ENCODE data around the gene KLHL30. TPM values are rescaled to one million over a fixed set of nuclear protein-coding genes. Genes with fewer than 3 reads are reported as not detected.

KLHL30 gene
- total RNA-seq, 4 donors from 2014 or later, result 0.09 to 0.38 (median 0.18) TPM; not detected in 1

- H3K27ac ChIP-seq, result no peak overlapping the region
Observed at GRCh38 chr2:238163481-238164198, 25.2 kb downstream of the KLHL30 start.

GRCh38 chr2:238164906-238165287 is 26.4 kb downstream of the KLHL30 start:
- WGBS, 2 donors, result 89% methylated on average over 8 of the region's 8 CpGs
- Histone ChIP-seq H3K4me3 (no peak overlapping the region), H3K27me3 (peaks cover 0 to 51% (median 7%) of the 10 kb centered on the region in 4 donors), H3K36me3 (peaks cover 0 to 36% (median 11%) of the 10 kb centered on the region in 3 donors), H3K9me3 (no peaks in the 10 kb centered on the region), H3K27ac (no peak overlapping the region), H3K4me1 (peaks cover 9 to 30% (median 16%) of the 10 kb centered on the region in 3 donors)
- TF ChIP-seq, protein P1, sequence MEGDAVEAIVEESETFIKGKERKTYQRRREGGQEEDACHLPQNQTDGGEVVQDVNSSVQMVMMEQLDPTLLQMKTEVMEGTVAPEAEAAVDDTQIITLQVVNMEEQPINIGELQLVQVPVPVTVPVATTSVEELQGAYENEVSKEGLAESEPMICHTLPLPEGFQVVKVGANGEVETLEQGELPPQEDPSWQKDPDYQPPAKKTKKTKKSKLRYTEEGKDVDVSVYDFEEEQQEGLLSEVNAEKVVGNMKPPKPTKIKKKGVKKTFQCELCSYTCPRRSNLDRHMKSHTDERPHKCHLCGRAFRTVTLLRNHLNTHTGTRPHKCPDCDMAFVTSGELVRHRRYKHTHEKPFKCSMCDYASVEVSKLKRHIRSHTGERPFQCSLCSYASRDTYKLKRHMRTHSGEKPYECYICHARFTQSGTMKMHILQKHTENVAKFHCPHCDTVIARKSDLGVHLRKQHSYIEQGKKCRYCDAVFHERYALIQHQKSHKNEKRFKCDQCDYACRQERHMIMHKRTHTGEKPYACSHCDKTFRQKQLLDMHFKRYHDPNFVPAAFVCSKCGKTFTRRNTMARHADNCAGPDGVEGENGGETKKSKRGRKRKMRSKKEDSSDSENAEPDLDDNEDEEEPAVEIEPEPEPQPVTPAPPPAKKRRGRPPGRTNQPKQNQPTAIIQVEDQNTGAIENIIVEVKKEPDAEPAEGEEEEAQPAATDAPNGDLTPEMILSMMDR (IDR thresholded peaks at IDR 0.05), result no peak
- no peak for TF ChIP-seq POLR2A (IDR thresholded peaks at IDR 0.05)
- no peak for DNase-seq
- intact Hi-C loops (cut with DNase I), result no loop called here

More at GRCh38 chr2:238163481-238164198, 25.2 kb downstream of the KLHL30 start:
- Histone ChIP-seq H3K36me3 (peaks cover 0 to 24% (median 6%) of the 10 kb centered on the region in 3 donors), H3K4me3 (peak overlapping the region in 3 of 4 donors; percentile 9 to 55 (median 33)), H3K9me3 (no peaks in the 10 kb centered on the region), H3K27me3 (peaks cover 0 to 63% (median 7%) of the 10 kb centered on the region in 4 donors), H3K4me1 (peaks cover 0 to 28% (median 18%) of the 10 kb centered on the region in 3 donors)
- intact Hi-C loops (cut with DNase I), result no loop called here
- TF ChIP-seq POLR2A (IDR thresholded peaks at IDR 0.05), result no peak
- TF ChIP-seq, protein P1 (IDR thresholded peaks at IDR 0.05), result no peak
- 0% methylated on average over 2 of the region's 95 CpGs; no CpG with 5 or more reads in 1 of the 2 donors for WGBS, 2 donors
- DNase-seq, result no peak

DNA sequence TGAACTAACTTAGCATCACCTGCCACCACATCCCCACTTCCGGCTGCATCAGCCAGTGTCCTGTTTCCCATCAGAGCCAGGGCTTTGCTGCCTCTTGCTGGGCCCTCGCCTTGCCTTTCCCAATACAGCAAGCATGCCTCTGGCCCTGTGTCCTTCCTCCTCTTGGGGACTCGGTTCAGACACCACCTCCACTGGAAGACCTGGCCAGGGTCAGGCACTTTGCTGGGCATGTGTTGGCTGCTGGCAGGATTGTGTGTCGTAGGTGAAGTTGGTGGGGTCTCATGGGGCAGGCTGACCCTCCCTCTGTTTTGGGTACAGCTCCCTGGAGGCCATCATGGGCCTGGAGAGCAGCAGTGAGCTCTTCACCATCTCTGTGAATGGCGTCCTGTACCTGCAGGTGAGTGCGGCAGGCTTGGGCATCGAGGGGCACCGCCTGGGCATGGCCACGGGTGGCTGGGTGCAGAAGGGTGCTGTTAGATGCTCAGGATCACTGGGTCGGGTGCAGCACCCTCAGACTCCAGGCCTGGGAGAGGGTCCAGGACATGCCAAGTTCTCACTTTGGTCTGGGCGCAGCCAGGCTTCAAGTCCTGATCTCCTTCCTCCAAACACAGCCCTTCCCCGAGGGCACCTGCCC is 26.9 kb downstream of the KLHL30 start:
- intact Hi-C loops (cut with DNase I), result no loop called here

DNA sequence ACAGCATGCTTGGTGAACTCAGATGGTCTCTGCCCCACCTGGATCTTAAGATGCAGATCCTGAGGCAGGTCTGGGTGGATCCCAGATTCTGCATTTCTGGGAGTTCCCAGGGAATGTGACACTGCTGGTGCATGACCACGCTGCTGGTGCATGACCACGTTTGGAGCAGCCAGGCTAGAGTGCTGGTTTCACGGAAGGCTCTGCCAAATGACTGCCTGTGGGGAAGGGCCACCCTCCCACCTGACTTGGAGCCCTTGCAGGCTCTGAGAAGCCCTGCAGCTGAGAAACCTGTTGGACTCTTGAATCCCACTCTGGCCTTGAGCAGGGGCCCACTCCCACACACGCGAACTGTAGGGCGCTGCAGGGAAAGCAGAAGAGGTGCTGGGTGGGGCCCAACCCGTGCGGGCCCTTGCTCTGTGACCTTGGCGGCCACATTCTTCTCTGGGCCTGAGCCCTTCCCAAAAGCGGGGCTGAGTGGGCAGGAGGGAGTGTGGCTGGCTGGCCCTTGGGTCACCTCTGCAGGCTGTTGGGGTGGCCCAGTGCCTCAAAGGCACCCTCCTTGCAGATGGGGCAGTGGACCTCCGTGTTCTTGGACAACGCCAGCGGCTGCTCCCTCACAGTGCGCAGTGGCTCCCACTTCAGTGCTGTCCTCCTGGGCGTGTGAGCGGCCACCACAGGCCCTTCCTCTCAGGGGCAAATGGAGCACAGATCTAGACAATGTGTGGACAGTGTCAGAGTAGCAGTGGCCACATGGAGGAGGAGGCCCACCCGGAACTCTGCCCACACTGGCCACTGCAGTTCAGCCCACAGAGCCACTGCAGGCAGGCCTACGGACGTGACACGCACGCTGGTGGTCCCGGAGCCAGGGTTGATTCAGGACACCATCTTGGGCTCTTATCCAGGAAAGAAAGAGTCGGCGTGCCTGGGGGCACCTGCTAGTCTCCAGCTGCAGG is 28.2 kb downstream of the KLHL30 start:
- no peak for DNase-seq
- H3K27me3 ChIP-seq, result peaks cover 0 to 35% (median 7%) of the 10 kb centered on the region in 4 donors
- H3K4me3 ChIP-seq, result no peak overlapping the region
- H3K4me1 ChIP-seq, result peaks cover 18 to 40% (median 24%) of the 10 kb centered on the region in 3 donors
- intact Hi-C loops (cut with DNase I), result no loop called here
- TF ChIP-seq POLR2A (IDR thresholded peaks at IDR 0.05), result no peak
- TF ChIP-seq, protein P1 (IDR thresholded peaks at IDR 0.05), result no peak
- 75 to 86% methylated on average over 11 to 19 of the region's 24 CpGs for WGBS, 2 donors
- H3K36me3 ChIP-seq, result peaks cover 0 to 54% (median 15%) of the 10 kb centered on the region in 3 donors
- no peak overlapping the region for H3K27ac ChIP-seq
- no peaks in the 10 kb centered on the region for H3K9me3 ChIP-seq

More for the DNA sequence above, 26.9 kb downstream of the KLHL30 start:
- Histone ChIP-seq H3K27ac (no peak overlapping the region), H3K4me1 (peaks cover 14 to 33% (median 21%) of the 10 kb centered on the region in 3 donors), H3K36me3 (peaks cover 0 to 41% (median 15%) of the 10 kb centered on the region in 3 donors), H3K9me3 (no peaks in the 10 kb centered on the region), H3K4me3 (no peak overlapping the region), H3K27me3 (peaks cover 0 to 46% (median 7%) of the 10 kb centered on the region in 4 donors)
- 77 to 96% methylated on average over 2 to 4 of the region's 12 CpGs for WGBS, 2 donors
- DNase-seq, result no peak
- TF ChIP-seq, protein P1 (IDR thresholded peaks at IDR 0.05), result no peak
- no peak for TF ChIP-seq POLR2A (IDR thresholded peaks at IDR 0.05)

Data from esophagus squamous epithelium (tissue), 5 donors.